CD4-positive, alpha-beta T cell treated with Interleukin-17A for 4 hours (primary cell): Measurements from ENCODE around the gene KRT9.
"Not testable (repeated sequence)": the region's sequence is repeated elsewhere in the genome, so short reads cannot be mapped to it uniquely, and the experiment has no call there.

ENCODE experiments used
- DNase-seq: peaks from one replicate; pipeline ENCODE4 v3.0.0-alpha.2; 2020; ENCODE audit warnings: mixed read lengths

KRT9 gene

DNA sequence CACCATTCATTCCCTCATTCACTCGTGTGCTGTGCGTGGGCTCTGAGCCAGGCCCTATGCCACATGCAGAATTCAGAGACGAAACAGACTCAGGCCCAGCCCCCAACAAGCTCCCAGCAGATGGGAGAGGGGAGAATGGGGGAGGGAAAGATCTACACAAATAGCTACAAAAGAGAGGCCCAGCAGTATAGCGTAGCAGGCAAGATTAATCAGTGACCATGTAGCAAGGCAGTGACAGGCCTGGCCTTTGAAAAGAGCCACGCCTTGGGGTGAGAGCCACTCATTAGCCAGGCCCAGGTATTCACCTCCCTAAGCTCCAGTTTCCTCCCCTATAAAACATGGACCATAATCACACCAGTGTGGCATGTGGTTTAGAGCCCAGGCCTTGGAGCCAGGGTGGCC, 27.4 kb downstream of the KRT9 start:
- DNase-seq, result no peak

DNA sequence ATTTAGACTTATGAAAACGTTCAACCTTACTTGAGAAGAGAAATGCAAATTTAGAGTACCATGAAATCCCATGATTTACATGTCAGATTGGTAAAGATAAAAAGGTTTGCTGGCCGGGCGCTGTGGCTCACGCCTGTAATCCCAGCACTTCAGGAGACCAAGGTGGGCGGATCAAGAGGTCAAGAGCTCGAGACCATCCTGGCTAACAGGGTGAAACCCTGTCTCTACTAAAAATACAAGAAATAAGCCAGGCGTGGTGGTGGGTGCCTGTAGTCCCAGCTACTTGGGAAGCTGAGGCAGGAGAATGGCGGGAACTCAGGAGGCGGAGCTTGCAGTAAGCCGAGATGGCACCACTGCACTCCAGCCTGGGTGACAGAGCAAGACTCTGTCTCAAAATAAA, 29.1 kb downstream of the KRT9 start:
- DNase-seq, result not testable (repeated sequence)

DNA sequence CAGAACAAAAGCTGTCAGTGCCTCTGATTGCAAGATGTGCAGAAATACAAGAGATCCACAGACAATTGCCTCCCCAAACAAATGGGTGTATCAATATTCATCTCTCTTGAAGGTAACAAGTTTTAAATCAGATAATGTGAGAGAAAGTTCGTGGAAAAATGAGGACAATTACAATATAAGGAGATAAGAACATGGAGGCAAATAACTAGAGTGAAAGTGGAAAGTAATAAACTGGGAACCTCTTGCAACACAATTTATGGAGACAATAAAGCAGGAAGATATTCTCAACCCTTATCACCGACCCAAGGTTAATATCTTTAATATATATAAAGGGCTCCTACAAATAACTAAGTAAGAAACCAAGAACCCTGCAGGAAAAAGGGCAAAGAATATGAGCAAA, 29.5 kb downstream of the KRT9 start:
- no peak for DNase-seq

DNA sequence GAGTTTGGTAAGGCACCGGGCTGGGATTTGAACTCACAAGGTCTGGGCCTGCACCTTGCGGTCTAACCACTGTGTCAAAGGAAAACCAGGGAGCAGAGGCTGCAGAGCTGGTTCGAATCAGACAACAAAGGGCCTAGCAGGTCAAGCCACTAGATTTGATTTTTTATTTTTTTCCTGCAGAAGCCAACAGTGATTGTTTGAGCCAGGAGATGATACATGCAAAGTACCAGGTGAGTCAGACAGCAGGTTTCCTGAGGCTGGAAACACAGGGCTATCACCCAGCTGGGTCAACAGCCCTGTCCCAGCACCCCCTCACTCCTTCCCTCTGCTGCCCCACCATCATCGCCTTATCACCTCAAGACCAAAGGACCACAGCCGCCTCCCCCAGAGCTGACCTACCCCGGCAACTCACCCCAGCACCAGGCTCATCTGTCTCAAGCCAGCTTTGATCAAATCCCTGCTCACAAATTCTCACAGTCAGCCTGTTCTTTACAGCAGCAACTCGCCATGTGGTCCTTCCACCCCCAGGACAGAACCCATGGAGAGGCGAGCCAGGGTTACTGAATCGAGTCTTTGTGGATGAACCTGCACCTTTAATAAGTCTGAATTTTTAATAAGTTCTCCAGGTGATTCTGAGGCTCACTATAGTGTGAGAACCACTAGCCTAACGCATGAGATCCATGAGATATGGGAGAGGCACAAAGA, 30.8 kb downstream of the KRT9 start:
- no peak for DNase-seq

DNA sequence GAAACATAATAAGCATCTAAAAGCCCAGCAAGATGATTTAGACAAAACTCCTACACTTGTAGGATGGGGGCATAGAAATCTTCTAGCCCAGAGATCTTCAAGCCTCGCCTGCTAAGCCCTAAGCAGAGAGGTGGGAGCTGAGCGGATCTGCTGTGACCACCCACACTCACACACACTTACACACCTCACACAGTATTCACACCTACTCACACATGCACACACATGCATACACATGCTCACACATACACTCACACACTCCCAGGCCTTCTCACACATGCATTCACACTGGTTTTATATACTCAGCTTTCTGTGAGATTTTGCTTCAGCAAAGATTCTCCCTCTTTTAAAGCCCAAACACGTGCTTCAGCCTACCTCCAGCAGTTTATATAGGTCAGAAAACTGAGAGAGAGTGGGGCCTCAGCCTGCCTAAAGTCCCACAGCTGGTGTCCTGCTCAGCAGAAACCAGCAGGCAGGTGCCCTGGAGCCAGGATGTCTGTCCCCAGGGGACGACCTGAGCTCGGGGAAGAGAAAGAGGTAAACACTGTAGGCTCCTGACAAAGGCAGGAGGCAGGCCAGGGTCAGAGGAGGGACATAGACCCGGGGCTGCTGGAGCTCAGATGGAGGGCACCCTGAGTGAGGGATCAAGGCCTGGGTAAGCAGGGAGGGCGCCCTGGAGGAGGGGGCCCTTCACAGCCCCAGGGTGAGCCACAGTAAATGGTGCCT, 31.7 kb downstream of the KRT9 start:
- no peak for DNase-seq

DNA sequence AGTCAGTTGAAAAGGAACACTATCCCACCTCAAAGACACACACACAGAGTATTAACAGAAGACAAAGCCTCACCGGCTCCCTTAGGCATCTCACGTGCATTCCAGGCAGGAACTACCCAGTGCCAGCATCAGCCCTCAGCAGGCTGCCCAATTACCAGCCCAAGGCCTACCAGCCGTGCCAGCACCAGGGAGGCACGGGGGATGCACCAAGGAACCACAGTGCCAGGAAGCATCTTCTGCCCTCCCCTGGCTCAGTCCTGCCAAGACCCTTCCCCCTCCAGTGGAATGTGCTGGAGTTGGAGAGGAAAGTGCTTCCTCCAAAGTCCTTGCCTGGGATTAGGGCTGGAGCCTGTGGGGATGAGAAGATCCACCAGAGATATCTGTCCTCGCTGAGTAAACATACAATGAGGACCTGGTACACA, 32.8 kb downstream of the KRT9 start:
- DNase-seq, result no peak

DNA sequence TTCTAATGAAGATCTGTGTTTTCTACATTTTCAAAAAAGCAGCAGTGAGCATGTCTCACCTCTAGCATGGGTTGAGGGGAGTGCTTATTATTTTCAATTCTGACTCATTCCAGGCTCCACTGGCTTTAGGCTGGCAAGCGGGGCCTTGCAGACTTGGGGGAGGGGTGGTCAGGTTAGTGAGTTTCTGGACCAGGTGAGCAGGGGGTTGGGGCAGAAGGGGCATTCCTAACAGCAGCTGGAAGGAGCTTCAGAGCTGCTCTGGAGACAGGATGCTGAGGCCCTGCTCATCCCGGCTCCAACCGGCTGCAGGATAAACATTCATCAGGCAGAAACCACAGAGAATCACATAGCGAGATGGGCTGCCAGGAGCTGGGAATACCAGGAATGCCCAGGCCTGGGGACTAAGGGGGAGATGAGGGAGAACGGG, 33.3 kb downstream of the KRT9 start:
- no peak for DNase-seq

DNA sequence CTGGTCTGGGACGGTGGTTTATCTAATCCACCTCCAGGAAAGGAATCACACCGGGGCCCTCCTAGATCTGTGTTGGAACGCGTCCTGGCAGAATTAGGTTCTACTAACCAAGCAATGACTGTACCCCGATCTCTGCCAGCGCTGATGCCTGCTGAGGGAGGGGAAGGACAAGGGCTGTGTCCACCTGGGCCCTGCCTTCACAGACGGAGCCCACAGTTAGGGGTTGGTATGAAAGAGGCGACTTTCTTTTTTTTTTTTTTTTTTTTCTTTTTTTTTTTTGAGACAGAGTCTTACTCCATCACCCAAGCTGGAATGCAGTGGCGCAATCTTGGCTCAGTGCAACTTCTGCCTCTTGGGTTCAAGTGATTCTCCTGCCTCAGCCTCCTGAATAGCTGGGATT, 33.9 kb downstream of the KRT9 start:
- no peak for DNase-seq

DNA sequence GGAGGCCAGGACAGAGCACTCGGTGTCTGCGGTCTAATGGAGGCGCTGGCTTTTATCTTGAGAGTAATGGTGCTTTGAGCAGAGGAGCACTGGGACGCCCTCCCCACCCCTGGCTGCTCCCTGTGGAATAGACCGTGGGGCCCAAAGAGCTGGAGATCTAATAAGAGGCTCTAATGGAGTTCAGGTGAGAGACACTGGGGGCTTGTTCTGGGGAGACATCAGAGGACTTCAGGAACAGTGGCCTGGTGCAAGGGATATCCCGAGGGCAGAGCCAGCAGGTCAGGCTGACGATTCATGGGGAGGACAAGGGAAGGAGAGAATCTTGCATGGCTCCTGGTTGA, 34.3 kb downstream of the KRT9 start:
- no peak for DNase-seq

DNA sequence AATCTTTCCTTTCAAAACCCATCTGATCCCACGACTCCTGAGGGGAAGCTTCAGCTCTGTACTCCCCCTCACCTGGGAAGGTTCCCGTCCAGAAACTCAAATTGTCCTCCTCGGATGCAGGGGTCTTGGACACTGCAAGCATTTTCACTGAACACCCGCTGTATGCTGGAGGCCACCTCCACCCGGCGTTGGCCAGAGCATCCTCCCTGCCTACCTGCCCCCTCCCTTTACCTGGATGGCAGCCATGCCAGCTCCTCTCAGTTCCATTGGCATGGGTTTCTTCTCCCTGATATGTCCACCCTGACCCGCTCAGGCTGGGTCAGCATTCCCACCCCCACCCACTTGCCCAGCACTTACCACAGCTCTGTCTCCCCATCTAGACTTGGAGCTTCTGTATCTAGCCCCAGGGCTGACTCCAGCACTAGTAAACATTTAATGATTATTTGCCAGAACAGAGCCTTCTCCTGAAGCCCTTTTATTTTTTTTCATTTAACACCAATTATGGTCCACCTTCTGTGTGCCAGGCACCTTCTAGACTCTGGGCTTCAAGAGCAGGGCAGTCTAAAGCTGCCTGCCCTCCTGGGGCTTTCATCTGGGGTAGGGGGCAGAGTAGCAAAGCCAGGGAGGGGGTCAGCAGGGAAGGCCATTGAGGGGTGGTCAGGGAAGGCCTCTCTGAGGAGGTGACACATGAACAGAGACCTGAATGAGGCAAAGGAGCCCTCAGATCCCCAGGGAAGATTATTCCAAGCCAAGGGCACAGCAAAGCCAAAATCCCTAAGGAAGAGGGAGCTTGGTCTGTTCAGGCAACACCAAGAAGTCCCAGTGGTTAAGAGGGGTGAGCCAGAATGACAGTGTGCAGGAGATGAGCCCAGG, 34.9 kb downstream of the KRT9 start:
- DNase-seq, result no peak

DNA sequence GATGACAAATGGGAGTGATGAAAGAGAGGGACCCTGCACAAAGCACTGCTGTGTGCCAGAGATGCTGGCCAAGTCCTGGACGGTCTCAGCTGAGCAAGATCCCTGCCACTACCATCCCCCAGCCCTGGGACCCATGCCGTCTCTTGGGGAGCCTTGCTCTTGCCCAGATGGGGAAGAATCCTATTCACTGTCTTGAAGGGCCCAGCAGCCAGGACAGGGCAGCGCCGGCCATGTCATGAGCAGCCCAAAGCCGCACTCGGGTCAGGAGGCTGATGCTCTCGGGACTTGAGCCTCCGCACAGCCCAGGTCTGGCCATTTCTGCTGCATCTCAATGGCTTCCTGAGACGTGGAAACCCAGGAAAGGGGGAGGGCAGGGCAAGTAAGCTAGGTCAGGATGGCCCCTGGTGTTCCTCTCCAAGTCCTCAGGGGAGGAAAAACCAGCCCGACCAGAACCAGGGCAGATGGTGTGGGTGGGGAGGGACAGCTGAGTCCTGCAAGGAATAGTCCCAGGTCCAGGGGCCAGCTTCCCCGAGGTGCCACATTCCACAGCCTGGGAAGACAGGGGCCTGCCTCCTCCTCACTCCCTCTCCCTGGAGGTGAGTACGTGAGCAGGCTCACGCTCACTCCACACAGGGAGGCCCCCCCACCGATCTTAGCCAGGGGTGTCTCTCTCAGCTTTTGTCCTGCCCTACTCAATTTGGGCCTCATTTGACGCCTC, 35.9 kb downstream of the KRT9 start:
- no peak for DNase-seq

DNA sequence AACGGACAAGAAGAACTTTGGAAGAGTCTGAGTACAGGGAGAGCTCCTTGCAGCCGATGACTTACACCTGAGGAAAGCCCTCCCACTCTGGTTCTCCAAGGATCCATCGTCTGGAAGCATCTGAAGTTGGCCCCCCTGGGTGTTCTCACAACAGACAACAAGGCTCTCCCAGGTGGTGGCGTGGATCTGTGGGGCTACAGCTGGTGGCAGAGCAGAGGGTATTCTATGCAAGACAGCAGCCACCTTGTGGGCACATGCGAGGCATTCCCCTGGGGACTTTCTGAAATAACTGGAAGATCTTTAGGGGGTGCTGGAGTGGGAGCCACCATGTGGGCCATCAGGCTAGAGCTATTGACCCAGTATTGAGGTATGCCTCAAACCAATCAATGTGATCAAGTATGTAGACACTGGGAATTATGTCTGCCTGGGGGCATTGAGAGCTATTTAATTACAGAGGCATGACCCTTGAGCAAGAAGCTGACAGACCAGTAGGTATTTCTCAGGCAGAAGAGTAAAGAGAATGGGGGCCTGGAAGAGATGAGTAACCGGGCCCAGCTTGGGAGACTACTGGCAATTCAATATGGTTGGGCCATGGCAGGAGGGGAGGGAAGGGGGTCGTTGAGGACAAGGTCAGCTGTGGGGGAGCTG, 36.8 kb downstream of the KRT9 start:
- DNase-seq, result no peak

DNA sequence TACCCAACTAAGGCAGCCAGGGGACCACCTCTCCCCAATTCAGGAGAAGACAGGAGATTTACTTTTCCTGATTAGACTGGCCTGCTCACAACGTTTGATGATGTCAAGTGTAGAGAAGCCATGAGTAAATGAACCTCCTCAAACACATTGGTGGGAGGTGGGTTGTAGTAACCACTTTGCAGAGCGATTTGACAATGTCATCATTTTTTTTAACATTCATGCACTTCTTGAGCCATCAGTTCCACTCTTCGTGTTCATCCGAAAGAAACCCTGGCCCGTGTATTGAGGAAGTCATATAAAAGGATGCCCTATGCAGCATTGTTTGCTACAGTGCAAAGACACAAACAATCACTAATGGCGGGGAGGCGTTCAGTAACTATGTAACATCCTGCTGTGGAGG, 38.2 kb downstream of the KRT9 start:
- no peak for DNase-seq

DNA sequence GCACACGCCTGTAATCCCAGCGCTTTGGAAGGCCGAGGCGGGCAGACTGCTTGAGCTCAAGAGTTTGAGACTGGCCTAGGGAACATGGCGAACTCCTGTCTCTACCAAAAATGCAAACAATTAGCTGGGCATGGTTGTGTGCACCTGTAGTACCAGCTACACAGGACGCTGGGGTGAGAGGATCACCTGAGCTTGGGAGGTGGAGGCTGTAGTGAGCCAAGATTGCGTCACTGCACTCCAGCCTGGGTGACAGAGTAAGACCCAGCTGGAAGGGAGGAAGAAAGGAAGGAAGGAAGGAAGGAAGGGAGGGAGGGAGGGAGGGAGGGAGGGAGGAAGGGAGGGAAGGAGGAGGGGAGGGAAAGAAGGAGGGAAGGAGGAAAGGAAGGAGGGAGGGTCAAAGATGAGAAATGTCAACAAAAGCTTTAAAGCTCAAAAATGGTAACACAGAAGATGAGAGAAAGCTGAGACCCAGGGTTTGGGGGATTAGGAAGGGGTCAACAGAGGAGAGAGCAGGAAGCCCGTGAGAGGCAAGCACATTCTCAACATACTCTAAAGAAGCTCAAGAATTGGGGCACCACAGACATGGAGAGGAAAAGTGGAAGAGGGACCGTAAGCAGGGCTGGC, 38.8 kb downstream of the KRT9 start:
- DNase-seq, result no peak

DNA sequence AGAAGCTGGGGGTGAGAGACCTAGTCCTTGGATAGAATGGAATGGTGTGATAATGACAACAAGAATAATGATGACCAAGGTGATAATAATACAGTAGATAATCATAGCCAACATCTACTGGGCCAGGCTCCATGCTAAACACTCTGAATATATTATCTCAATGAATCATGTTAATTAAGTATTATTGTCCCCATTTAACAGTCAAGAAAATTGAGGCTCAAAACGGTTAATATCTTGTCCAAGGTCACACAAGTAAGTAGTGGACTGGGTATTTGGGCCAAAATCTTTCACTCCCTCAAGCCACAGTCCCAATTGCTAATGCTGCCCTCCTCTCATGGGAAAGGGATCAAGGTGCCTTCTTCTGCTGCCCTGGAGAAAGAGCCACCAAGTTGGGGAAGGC, 39.9 kb downstream of the KRT9 start:
- no peak for DNase-seq

DNA sequence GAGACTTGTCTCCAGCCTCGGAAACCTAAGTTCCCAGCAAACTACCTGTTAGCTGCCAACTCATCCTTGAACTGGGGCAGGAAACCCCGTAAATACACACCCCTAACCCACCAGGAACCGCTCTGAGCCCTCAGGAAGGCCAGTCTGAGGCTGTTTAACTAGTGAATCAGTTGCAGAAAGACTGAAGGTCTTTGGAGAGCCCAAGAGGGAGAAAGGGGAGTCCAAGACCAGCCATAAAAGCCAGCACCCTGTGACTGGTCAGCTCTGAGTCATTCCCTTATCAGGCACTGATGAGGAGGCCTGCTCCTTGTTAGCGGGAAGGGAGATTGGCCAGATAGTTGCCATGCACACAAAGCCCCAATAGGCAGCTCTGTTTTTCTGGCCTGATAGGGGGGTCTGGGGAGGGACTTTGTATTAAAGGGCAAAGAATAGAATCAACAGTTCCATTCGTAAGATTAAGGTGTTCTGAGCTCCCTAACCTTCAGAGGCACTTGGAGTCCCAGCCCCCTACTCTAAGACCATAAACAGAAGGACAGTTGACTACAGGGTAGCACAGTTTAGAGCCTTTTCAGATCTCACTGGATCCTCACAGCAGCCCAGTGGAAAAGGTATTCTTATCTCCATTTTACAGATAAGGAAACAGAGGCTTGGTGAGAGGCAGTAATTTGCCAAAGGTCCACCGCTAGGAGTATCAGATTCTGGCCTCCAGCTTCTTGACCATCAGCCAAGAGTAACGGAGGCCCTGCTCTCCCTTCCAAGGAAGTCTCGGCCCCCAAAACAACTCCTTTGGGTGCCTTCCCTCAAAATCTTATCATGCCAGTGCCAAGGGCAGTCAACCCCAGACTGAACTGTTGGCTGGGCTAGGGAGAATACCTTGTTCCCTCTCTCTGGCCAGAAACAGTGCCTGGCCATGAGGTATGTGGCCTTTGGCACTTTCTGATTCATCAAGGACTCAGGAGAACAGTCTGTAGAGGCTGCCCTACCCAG, 41.5 kb downstream of the KRT9 start:
- DNase-seq, result no peak

DNA sequence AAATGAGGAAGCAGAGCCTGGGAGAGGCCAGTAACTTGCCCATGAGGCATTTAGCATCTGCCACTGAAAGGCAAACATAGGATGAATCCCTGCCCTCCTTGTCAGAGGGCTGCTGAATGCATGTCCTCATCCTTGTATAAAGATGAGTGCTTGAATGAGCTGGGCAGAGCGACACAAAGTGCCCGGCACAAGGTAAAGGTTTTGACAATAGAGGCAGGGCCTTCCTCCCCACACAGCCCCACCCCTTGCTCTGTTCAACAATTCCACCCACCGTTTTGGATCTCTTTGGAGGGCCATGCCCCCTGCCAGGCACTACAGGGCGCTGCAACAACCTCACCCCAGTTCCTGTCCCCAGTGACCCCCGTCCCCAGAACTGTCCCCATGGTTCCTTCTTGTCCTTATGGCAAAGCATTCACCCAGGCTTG, 42.4 kb downstream of the KRT9 start:
- no peak for DNase-seq

DNA sequence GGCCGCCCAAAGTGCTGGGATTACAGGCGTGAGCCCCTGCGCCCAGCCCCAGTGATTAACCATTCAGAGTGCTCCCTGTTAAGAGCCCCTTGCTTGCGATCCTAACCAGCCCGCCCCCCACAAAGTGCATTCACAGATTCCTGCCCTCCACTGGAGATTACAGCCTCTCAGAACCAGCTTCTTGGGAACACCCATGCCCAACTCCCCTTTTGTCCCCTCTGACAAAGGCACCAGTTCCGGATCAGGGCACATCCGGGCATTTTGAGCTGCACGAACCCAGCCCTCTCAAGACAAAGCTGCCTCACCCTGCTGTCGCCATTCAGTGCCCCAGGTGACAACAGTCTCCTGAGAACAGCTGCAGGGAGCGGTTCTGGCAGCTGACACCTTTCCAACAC, 42.9 kb downstream of the KRT9 start:
- DNase-seq, result no peak

DNA sequence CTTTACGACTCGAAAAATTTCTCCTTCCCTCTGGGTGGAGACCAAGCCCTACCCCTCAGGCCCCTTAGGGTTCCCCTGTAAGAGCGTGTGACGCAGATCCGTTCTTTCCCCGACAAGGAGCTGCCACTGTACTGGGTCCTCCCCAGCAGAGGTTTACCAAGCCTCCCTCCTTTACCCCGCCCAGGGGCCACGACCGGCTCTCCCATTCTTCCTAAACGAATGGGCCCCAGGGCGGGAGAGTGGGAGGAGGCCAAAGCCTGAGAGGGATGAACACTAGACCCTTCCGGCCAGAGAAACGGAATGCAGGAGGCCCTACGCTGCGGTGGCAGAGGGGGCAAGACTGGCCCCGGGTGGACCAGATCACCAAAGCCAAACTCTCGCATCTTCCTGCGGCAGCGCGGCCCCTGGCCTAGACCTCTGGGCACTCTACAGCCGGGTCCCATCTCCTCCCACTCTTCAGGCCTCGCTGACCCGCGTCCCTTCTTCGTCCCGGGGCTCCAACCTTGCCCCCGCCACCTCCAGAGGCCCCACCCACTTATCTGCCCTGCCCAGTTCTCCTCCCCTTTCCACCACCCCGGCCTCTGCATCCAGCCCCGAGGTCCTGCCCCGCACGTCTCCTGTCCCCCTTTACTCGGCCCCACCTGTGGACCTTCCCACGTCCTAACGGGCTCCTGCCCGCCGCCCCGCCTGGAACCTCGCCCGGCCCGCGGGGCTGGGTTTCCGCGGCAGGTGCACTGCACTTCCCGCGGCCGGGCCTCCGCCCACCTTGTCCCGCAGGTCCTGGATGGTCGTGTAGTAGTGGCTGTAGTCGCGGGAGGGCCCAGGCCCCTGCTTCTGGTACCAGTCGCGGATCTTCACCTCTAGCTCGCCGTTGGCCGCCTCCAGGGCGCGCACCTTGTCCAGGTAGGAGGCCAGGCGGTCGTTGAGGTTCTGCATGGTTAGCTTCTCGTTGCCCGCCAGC, 44.5 kb downstream of the KRT9 start:
- DNase-seq, result peak; percentile 24

DNA sequence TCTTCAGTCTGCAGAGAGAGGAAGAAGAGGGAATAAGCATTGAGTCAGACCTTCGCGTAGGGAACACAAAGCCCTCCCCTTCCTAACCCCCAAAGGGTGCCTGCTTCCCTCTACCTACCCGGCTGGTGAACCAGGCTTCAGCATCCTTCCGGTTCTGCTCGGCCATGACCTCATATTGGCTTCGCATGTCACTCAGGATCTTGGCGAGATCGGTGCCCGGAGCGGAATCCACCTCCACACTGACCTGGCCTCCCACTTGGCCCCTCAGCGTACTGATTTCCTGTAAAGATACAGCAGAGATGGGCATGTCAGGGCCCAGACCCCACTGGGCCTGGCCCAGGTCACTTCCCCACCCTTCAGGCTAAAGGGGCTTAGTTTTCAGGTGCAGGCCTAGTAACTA, 47.6 kb downstream of the KRT9 start:
- DNase-seq, result no peak
